Peyer's patch (tissue), 4 donors: ENCODE data around the gene TPRG1L. TPM values are rescaled to one million over a fixed set of nuclear protein-coding genes. Genes with fewer than 3 reads are reported as not detected.

Experiments used
- DNase-seq, 3 donors: peaks; one replicate each; pipeline ENCODE4 v3.0.0-alpha.2; 2017 to 2019
- H3K27ac ChIP-seq, 4 donors: fragments of 200-600 bp; sonication (generic); one replicate each; pipeline ENCODE4 v1.5.1; 2016 to 2019
- H3K27me3 ChIP-seq, 2 donors: fragments of 200-600 bp; sonication (generic); one replicate each; pipeline ENCODE4 v1.5.1; 2019
- H3K36me3 ChIP-seq, 3 donors: fragments of 200-600 bp; sonication (generic); one replicate each; pipeline ENCODE4 v1.5.1; 2016 to 2019
- H3K4me1 ChIP-seq, 4 donors: fragments of 200-600 bp; sonication (generic); one replicate each; pipeline ENCODE4 v1.5.1; 2016 to 2019
- H3K4me3 ChIP-seq, 4 donors: fragments of 200-600 bp; sonication (generic); 1 replicate in 3 of 4; 2 replicates in 1 of 4; pipeline ENCODE4 v1.5.1; 2016 to 2019; ENCODE audit warnings: mild to moderate bottlenecking in 1 of 4
- H3K9me3 ChIP-seq, 4 donors: fragments of 200-600 bp; sonication (generic); one replicate each; pipeline ENCODE4 v1.5.1; 2016 to 2019; ENCODE audit warnings: mild to moderate bottlenecking in 1 of 4
- POLR2A ChIP-seq, 2 donors: fragments of 450-650 bp; IDR thresholded peaks; one replicate each; pipeline ENCODE4 v1.5.1; 2017; ENCODE audit warnings: antibody characterized with exemption in 2 of 2, mild to moderate bottlenecking in 2 of 2, moderate library complexity in 2 of 2
- total RNA-seq, 4 donors: library from RNA; depleted of rRNA; stranded (reverse); fragments of >200 nt; gene quantifications; one replicate each; pipeline ENCODE4 v1.1.0, GENCODE V29; 2016
- TF ChIP-seq, protein P1 (sequence below), 6 experiments: fragments of 450-650 bp in 4 of 6; fragments of 200-600 bp in 2 of 6; sonication (generic) in 1 of 6; IDR thresholded peaks; one replicate each; pipeline ENCODE4 v1.5.1; 2017 to 2019; ENCODE audit warnings: antibody characterized with exemption in 6 of 6, mild to moderate bottlenecking in 3 of 6, moderate library complexity in 1 of 6

TPRG1L gene
- total RNA-seq, 4 donors from 2014 or later = 16.5 to 93.9 (median 71.3) TPM

DNA sequence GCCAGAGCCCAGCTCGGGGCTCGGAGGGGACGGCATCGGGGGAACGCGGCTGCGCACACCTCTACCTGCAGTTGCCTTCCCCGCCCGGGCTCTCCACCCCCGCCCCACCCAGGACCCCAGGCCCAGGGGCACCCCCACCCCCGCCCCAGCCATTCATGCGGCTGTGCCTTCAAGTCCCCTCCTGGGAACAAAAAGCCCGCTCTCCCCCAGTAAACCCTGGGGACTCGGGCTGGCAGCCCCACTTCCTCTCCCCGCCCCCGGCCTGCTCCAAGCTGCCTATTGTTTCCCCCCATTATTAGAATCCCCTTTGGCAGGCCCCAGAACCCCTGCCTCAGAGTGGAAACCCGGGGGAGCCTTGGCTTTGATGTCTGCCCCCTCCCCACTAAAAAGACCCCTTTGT, 31.5 kb upstream of the TPRG1L start:
- H3K27me3 ChIP-seq = no peaks in the 10 kb centered on the region
- no peaks in the 10 kb centered on the region for H3K36me3 ChIP-seq
- H3K27ac ChIP-seq = no peak overlapping the region
- no peak overlapping the region for H3K4me3 ChIP-seq
- no peak for DNase-seq
- H3K9me3 ChIP-seq = no peaks in the 10 kb centered on the region
- no peak for TF ChIP-seq POLR2A (IDR thresholded peaks at IDR 0.05)
- TF ChIP-seq, protein P1, sequence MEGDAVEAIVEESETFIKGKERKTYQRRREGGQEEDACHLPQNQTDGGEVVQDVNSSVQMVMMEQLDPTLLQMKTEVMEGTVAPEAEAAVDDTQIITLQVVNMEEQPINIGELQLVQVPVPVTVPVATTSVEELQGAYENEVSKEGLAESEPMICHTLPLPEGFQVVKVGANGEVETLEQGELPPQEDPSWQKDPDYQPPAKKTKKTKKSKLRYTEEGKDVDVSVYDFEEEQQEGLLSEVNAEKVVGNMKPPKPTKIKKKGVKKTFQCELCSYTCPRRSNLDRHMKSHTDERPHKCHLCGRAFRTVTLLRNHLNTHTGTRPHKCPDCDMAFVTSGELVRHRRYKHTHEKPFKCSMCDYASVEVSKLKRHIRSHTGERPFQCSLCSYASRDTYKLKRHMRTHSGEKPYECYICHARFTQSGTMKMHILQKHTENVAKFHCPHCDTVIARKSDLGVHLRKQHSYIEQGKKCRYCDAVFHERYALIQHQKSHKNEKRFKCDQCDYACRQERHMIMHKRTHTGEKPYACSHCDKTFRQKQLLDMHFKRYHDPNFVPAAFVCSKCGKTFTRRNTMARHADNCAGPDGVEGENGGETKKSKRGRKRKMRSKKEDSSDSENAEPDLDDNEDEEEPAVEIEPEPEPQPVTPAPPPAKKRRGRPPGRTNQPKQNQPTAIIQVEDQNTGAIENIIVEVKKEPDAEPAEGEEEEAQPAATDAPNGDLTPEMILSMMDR (IDR thresholded peaks at IDR 0.05) = no peak
- H3K4me1 ChIP-seq = peaks cover 0 to 17% (median 14%) of the 10 kb centered on the region in 4 donors

DNA sequence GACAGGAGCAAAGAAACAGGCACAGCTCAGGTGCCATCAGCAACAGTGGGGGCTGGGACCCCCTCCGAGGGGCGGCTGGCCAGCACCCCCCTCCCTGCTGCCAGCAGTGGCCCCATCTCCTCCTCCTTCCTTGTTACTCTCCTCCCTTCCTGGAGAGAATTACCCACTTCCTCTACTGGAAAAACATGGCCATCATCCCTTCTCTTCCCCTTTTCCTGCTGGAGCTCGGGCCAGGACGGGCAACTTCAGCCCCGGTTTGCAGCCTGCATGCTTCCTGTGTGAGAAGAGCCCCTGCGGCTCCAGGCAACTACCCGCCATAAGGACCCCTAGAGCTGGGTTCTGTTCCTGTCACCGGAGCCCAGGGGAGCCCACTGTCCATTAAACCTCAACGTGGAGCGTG, 31.1 kb upstream of the TPRG1L start:
- Histone ChIP-seq H3K4me1 (peaks cover 0 to 21% (median 18%) of the 10 kb centered on the region in 4 donors), H3K4me3 (no peak overlapping the region), H3K9me3 (no peaks in the 10 kb centered on the region), H3K36me3 (no peaks in the 10 kb centered on the region), H3K27ac (no peak overlapping the region), H3K27me3 (no peaks in the 10 kb centered on the region)
- no peak for TF ChIP-seq POLR2A (IDR thresholded peaks at IDR 0.05)
- TF ChIP-seq, protein P1 (IDR thresholded peaks at IDR 0.05) = no peak
- DNase-seq = no peak

DNA sequence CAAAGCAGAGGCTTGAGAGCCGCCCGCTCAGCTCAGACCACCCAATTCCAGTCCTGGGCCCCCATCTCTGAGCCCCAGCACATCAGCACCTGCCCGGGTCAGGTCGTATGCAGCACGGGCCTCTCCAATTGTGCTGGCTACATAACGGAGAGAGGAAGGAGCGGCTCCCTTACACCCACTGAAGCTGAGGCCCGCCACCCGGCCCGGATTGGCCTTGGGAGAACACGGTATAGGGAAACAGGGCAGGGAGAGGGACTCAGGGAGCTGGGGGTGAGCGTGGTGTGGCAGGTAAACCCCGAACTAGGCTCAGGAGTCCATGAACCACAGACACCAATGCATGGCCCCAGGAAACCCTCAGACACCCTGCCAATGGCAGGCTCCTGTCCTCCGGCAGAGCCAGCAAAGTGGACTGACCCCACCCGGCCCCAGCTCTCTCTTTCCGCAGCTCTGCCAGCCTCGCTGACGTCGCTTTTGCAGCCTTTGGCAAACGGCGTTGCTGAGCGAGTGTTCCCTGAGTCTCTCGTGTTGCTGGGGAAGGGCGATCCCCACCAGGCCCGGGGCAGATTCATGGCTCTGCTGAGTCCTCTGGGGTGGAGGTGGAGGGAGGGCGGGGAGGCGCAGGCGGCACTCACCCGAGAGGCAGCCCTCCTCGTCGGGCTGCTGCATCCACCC, 30.0 kb upstream of the TPRG1L start:
- peaks cover 0 to 25% (median 21%) of the 10 kb centered on the region in 4 donors for H3K4me1 ChIP-seq
- H3K27ac ChIP-seq = no peak overlapping the region
- DNase-seq = no peak
- no peaks in the 10 kb centered on the region for H3K27me3 ChIP-seq
- no peak for TF ChIP-seq POLR2A (IDR thresholded peaks at IDR 0.05)
- TF ChIP-seq, protein P1 (IDR thresholded peaks at IDR 0.05) = no peak
- no peaks in the 10 kb centered on the region for H3K36me3 ChIP-seq
- H3K4me3 ChIP-seq = no peak overlapping the region
- H3K9me3 ChIP-seq = no peaks in the 10 kb centered on the region

DNA sequence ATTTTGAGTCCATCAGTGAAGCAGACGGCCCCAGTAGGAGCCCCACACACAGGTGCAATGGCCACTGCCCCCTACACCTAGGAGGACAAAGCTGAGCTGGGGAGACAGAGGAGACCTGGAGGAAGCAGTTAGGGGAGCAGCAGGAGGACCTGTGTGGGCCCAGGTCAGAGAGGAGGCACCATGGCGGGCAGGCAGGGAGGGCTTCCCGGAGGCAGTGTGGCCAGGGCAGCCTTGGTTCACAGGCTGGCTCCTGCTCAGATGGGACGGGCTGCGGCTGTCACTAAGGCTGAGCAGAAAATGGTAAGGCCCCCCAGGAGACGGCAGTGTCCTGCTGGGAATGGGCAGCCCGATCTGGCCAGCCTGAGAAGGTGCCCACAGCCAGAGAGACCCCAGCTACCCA, 28.9 kb upstream of the TPRG1L start:
- H3K4me3 ChIP-seq = no peak overlapping the region
- H3K4me1 ChIP-seq = peaks cover 0 to 25% (median 21%) of the 10 kb centered on the region in 4 donors
- H3K36me3 ChIP-seq = no peaks in the 10 kb centered on the region
- H3K27ac ChIP-seq = no peak overlapping the region
- H3K9me3 ChIP-seq = no peaks in the 10 kb centered on the region
- no peak for DNase-seq
- no peaks in the 10 kb centered on the region for H3K27me3 ChIP-seq
- no peak for TF ChIP-seq POLR2A (IDR thresholded peaks at IDR 0.05)
- TF ChIP-seq, protein P1 (IDR thresholded peaks at IDR 0.05) = no peak

DNA sequence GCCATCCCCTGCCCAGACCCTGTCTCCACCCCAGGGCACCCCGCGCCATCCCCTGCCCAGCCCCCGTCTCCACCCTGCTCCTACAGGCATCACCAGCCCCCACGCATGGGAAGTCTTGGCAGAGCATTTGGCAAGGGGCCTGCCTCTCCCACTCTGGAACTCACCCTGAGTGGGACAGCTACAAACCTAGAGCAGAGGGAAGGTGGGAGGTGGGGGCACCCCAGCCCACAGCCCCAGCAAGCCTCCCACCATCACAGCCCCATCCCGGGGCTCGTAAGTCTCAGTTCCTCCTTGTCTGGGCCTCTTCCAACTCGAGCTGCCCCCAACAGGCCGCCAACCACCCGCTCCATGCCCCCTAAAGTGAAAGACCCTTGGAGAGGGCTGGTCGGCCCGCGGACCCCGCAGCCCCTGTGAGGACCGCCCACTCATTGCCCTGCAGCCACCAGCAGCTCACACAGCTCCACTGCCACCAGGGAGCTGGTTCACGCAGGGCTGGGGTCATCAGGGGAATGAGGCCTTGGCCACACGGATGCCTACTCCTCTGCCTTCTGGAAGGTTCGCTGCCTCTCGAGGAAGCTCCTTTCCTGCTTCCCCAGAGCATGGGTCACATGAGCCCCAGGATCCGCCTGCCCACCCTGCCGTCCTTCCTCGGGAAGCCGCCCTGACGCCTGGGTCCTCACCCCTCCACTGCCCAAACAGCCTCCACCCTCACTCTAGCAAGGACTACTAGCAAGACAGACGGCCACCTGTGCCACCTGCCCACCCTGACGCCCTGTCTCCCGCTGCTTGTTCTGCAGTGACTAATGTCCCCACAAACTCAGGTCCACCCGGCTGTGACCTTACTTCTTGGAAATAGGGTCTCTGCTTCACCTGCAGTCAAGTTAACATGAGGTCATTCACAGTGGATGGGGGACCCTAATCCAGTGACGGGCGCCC, 27.9 kb upstream of the TPRG1L start:
- DNase-seq = no peak
- peaks cover 0 to 25% (median 21%) of the 10 kb centered on the region in 4 donors for H3K4me1 ChIP-seq
- no peaks in the 10 kb centered on the region for H3K9me3 ChIP-seq
- no peak overlapping the region for H3K4me3 ChIP-seq
- no peak for TF ChIP-seq POLR2A (IDR thresholded peaks at IDR 0.05)
- TF ChIP-seq, protein P1 (IDR thresholded peaks at IDR 0.05) = no peak
- H3K36me3 ChIP-seq = no peaks in the 10 kb centered on the region
- H3K27me3 ChIP-seq = no peaks in the 10 kb centered on the region
- H3K27ac ChIP-seq = no peak overlapping the region
